Mesothelial cell of epicardium (in vitro differentiated cells): Measurements from ENCODE around the gene EPHA3. TPM values are rescaled to one million over a fixed set of nuclear protein-coding genes. Genes with fewer than 3 reads are reported as not detected.

Experiments used
- DNase-seq, 2 experiments: peaks; one replicate each; pipeline ENCODE4 v3.0.0; 2021; ENCODE audit warnings: low spot score in 2 of 2; ENCODE audit not compliant: unreplicated experiment in 2 of 2
- H3K27ac Mint-ChIP-seq: 2 replicates; pipeline ENCODE4 v1.8.0; 2021; ENCODE audit warnings: mixed read lengths
- H3K27me3 Mint-ChIP-seq: 2 replicates; pipeline ENCODE4 v1.8.0; 2021; ENCODE audit warnings: low read depth, mixed read lengths
- H3K36me3 Mint-ChIP-seq: 2 replicates; pipeline ENCODE4 v1.8.0; 2021; ENCODE audit warnings: mixed read lengths
- H3K4me1 Mint-ChIP-seq: 2 replicates; pipeline ENCODE4 v1.8.0; 2021; ENCODE audit warnings: mixed read lengths
- H3K4me3 Mint-ChIP-seq: 2 replicates; pipeline ENCODE4 v1.8.0; 2021; ENCODE audit warnings: mild to moderate bottlenecking, moderate library complexity, mixed read lengths
- H3K9me3 Mint-ChIP-seq: 2 replicates; pipeline ENCODE4 v1.8.0; 2021; ENCODE audit warnings: mixed read lengths
- CTCF ChIP-seq: fragments of 200-600 bp; sonication (generic); IDR thresholded peaks from one replicate; pipeline ENCODE4 v1.5.0; 2021; ENCODE audit warnings: antibody characterized with exemption; ENCODE audit not compliant: unreplicated experiment
- total RNA-seq: library from RNA; stranded (reverse); gene quantifications from 3 replicates; pipeline ENCODE4 v1.2.1, GENCODE V29; 2021

The EPHA3 gene
- total RNA-seq, 1 donor from 2014 or later: 4.5 TPM

DNA sequence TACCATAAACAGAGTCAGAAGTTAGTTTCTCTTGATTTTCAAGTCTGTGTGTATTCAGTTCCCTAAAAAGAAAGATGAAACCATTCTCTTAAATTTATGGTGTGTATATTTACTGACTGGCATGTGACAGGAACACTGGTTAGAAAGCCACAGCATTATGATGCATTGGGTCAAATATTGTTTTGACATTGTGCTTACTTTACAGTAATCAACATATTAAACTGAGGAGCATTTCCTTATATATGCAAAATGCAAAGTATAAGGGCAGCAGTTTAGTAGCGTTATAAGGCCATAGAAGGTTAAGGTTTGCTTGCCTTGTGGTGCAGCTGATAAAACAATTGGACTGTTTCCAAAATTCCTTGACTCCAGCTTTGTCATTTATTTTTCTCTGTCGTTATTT, 72.9 kb downstream of the EPHA3 start:
- H3K4me1 Mint-ChIP-seq: peaks cover 32% of the 10 kb centered on the region
- no peak for TF ChIP-seq CTCF
- peak overlapping the region; percentile 34 for H3K27ac Mint-ChIP-seq
- no peak for DNase-seq
- no peaks in the 10 kb centered on the region for H3K36me3 Mint-ChIP-seq
- no peaks in the 10 kb centered on the region for H3K9me3 Mint-ChIP-seq
- no peaks in the 10 kb centered on the region for H3K27me3 Mint-ChIP-seq
- H3K4me3 Mint-ChIP-seq: no peak overlapping the region

DNA sequence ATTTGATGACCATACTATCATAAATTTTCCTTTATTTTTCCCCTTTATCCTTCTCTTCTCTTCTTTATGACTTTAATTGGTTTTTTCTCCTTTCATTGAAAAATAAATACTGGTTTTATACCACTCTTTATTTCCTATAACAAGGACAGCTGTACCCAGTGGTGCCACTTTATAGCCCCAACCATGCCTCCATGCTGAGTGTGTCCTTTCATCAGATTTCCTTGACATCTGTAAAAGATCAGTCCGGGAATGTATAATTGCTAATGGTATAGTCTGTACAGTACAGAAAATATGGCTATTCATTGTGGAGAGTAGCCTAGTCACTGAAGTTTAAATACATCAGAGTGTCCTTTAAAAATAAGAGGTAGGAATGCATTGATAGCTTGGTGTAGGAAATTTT, 74.6 kb downstream of the EPHA3 start:
- Mint-ChIP-seq H3K9me3 (no peaks in the 10 kb centered on the region), H3K27me3 (no peaks in the 10 kb centered on the region), H3K4me3 (no peak overlapping the region), H3K4me1 (peaks cover 32% of the 10 kb centered on the region), H3K36me3 (no peaks in the 10 kb centered on the region), H3K27ac (no peak overlapping the region)
- TF ChIP-seq CTCF: no peak
- no peak for DNase-seq

DNA sequence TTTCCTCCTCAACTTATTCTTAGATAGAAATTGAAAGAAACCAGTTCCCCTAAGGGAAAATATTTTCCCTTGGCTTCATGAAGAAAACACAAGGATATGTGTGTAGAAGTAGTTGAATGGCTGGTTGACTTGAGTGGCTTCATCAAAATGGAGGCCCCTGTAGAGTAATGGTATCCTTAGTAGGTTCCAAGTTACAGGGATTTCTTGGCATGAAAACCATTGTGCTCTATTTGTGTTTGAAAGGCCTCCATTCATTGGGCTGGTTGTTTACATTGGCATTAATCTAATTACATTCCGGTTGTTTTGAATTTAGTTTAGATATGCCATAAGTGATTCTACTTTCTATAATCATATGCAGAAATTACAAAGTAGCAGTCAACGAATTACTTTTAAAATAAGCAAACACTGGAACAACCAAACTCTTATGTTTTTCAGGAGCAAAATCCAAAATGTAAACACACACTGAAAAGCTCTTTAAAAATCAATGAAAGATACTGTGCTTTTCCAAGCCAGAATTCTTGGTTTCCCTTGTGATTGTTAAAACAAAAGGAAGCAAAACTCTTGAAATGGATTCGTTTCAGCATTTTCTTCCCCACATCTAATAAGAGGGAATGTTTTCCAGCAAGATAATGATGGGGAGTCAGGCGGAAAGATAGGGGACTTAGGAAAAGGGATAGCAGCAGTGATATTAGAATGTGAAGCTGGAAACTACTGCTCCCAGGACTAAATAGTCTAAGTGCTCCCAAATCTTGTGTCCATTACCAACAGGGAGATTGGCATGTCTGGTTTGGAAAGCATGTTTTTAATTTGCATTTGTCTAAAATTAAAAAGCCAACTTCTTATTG, 77.0 kb downstream of the EPHA3 start:
- H3K4me1 Mint-ChIP-seq: peaks cover 28% of the 10 kb centered on the region
- no peak for DNase-seq

DNA sequence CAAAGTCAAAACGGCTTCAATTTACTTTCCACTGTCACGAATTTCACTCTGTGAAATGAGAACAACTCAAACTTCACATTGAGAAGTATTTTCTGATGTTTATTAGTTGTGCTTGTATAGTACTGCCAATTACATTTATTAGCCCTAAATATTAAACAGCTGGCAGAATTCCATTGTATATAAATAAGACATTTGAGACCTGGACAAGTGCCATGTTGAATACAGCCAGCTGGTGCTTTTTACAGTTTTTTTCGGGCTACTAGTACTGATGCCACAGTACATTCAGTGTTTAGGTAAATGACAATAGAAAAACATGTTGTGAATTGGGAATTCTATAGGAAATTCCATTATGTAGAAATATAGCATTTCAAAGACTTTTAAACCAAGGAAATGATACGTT, 79.0 kb downstream of the EPHA3 start:
- Mint-ChIP-seq H3K27me3 (no peaks in the 10 kb centered on the region), H3K36me3 (no peaks in the 10 kb centered on the region), H3K4me1 (peaks cover 9% of the 10 kb centered on the region), H3K27ac (no peak overlapping the region), H3K9me3 (no peaks in the 10 kb centered on the region), H3K4me3 (no peak overlapping the region)
- TF ChIP-seq CTCF: no peak
- DNase-seq: no peak

More for the DNA sequence above, 77.0 kb downstream of the EPHA3 start:
- TF ChIP-seq CTCF: no peak
- Mint-ChIP-seq H3K4me3 (no peak overlapping the region), H3K36me3 (no peaks in the 10 kb centered on the region), H3K9me3 (no peaks in the 10 kb centered on the region), H3K27me3 (no peaks in the 10 kb centered on the region), H3K27ac (no peak overlapping the region)

DNA sequence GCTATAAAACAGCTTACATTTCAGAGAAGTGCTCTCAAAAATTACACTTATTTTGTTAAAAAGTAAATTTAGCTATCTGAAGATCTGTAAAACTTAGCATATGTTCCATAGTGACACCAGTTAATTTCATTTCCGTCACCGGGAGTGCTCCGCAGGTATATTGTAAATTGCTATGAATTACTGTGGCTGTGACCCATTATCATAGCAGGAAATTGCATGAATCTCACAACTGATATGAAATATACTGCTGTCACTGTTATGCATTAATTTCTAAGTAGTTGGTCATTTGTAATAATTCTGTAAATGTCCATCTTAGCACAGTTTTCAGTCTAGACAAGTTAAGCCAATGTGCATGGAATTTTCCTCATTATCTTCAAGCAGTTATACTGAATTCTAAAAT, 91.2 kb downstream of the EPHA3 start:
- Mint-ChIP-seq H3K36me3 (no peaks in the 10 kb centered on the region), H3K4me1 (no peaks in the 10 kb centered on the region), H3K4me3 (no peak overlapping the region), H3K27ac (no peak overlapping the region), H3K27me3 (peaks cover 17% of the 10 kb centered on the region), H3K9me3 (no peaks in the 10 kb centered on the region)
- DNase-seq: no peak
- TF ChIP-seq CTCF: no peak
